Fibroblast of pulmonary artery (primary cell): Measurements from ENCODE around the gene ZFAND3.

Experiments used
- DNase-seq: peaks from one replicate; pipeline ENCODE4 v3.0.0-alpha.2; 2010; ENCODE audit warnings: low read depth
- H3K4me3 ChIP-seq: replicated peaks from 2 replicates; pipeline ENCODE4 v1.5.1; 2011; ENCODE audit warnings: low read depth, mild to moderate bottlenecking, control low read depth, low read length, moderate library complexity
- CTCF ChIP-seq: IDR thresholded peaks from 2 replicates; pipeline ENCODE4 v1.5.1; 2011; ENCODE audit warnings: mild to moderate bottlenecking, control low read depth, low read length, inconsistent platforms; ENCODE audit errors: missing control alignments

The ZFAND3 gene

GRCh38 chr6:38150021-38150420, 330.5 kb downstream of the ZFAND3 start:
- no peak overlapping the region for H3K4me3 ChIP-seq
- no peak for DNase-seq
- no peak for TF ChIP-seq CTCF

- H3K4me3 ChIP-seq, result no peak overlapping the region
- no peak for DNase-seq
- TF ChIP-seq CTCF, result no peak
These were observed 331.3 kb downstream of the ZFAND3 start for GRCh38 chr6:38150681-38151296.

- no peak overlapping the region for H3K4me3 ChIP-seq
- DNase-seq, result no peak
- no peak for TF ChIP-seq CTCF
These were observed 332.3 kb downstream of the ZFAND3 start for GRCh38 chr6:38151580-38152500.

GRCh38 chr6:38152620-38153019, 333.1 kb downstream of the ZFAND3 start:
- no peak overlapping the region for H3K4me3 ChIP-seq
- DNase-seq, result no peak

GRCh38 chr6:38153076-38153797, 333.7 kb downstream of the ZFAND3 start:
- DNase-seq, result peak; percentile 8
- H3K4me3 ChIP-seq, result no peak overlapping the region
- TF ChIP-seq CTCF, result no peak

More at GRCh38 chr6:38152620-38153019, 333.1 kb downstream of the ZFAND3 start:
- TF ChIP-seq CTCF, result no peak

GRCh38 chr6:38153798-38154345, 334.3 kb downstream of the ZFAND3 start:
- H3K4me3 ChIP-seq, result no peak overlapping the region
- TF ChIP-seq CTCF, result no peak
- DNase-seq, result no peak
